Renal cortical epithelial cell (primary cell): Measurements from ENCODE around the gene ATL1. TPM values are rescaled to one million over a fixed set of nuclear protein-coding genes. Genes with fewer than 3 reads are reported as not detected.
"Not testable (repeated sequence)": the region's sequence is repeated elsewhere in the genome, so short reads cannot be mapped to it uniquely, and the experiment has no call there.

Experiments
- DNase-seq: peaks from one replicate; pipeline ENCODE4 v3.0.0-alpha.2; 2011; ENCODE audit warnings: low read depth
- total RNA-seq: library from RNA; depleted of rRNA; stranded (reverse); fragments of >200 nt; gene quantifications from 2 replicates; pipeline ENCODE4 v1.2.3, GENCODE V29; 2014

Gene ATL1
- total RNA-seq, 1 donor from 2014 or later = 3.7 TPM

GRCh38 chr14:50656776-50657175 is 96.8 kb downstream of the ATL1 start:
- no peak for DNase-seq

GRCh38 chr14:50657753-50658152 is 97.8 kb downstream of the ATL1 start:
- DNase-seq = no peak

GRCh38 chr14:50658203-50658602 is 98.3 kb downstream of the ATL1 start:
- DNase-seq = peak; percentile 84

- DNase-seq = no peak
Observed at GRCh38 chr14:50659327-50659974, 99.5 kb downstream of the ATL1 start.

- DNase-seq = not testable (repeated sequence)
Observed at GRCh38 chr14:50664579-50664978, 104.6 kb downstream of the ATL1 start.

- not testable (repeated sequence) for DNase-seq
Observed at GRCh38 chr14:50665300-50665699, 105.4 kb downstream of the ATL1 start.

- DNase-seq = peak; percentile 76
Observed at GRCh38 chr14:50666772-50667683, 107.1 kb downstream of the ATL1 start.

- no peak for DNase-seq
Observed at GRCh38 chr14:50667684-50667995, 107.7 kb downstream of the ATL1 start.

- peak; percentile 81 for DNase-seq
Observed at GRCh38 chr14:50667996-50668825, 108.3 kb downstream of the ATL1 start, which contains the start of gene SAV1. Gene SAV1 (minus strand): TSS chr14:50668306. CDS start chr14:50667967, 339 bp downstream.

- DNase-seq = no peak
Observed at GRCh38 chr14:50668826-50669143, 108.8 kb downstream of the ATL1 start.

- DNase-seq = peak; percentile 28
Observed at GRCh38 chr14:50669441-50669986, 109.6 kb downstream of the ATL1 start.

- DNase-seq = no peak
Observed at GRCh38 chr14:50670196-50670865, 110.4 kb downstream of the ATL1 start.

GRCh38 chr14:50670866-50671256 is 110.9 kb downstream of the ATL1 start:
- DNase-seq = no peak

GRCh38 chr14:50675597-50675996 is 115.7 kb downstream of the ATL1 start:
- no peak for DNase-seq

- DNase-seq = no peak
Observed at GRCh38 chr14:50676814-50677516, 117.0 kb downstream of the ATL1 start.

GRCh38 chr14:50677527-50678063 is 117.7 kb downstream of the ATL1 start:
- peak; percentile 84 for DNase-seq

GRCh38 chr14:50678163-50678562 is 118.2 kb downstream of the ATL1 start:
- DNase-seq = no peak

GRCh38 chr14:50679674-50680073 is 119.7 kb downstream of the ATL1 start:
- DNase-seq = no peak
